Natural killer cell (primary cell): ENCODE measurements around the gene KIF1A. TPM values are rescaled to one million over a fixed set of nuclear protein-coding genes. Genes with fewer than 3 reads are reported as not detected.

Experiments used
- ATAC-seq, 3 donors: fragments of 150-1000 bp in 2 of 3; fragments of 200-7000 bp in 1 of 3; cut with Tn5 transposase; 1 replicate in 1 of 3; 2 replicates in 2 of 3; pipeline ENCODE4 v1.10.0; 2021; ENCODE audit warnings: mild to moderate bottlenecking in 2 of 3, moderate library complexity in 2 of 3
- DNase-seq, 2 donors: peaks; one replicate each; pipeline versions ENCODE4 v3.0.0 to v3.0.0-alpha.2; 2013 to 2021; ENCODE audit warnings: mixed read lengths in 1 of 2
- H3K27ac ChIP-seq: one replicate; pipeline ENCODE4 v1.5.1; 2013; ENCODE audit warnings: mild to moderate bottlenecking, low read length
- H3K27me3 ChIP-seq: one replicate; pipeline ENCODE4 v1.6.1; 2013; ENCODE audit warnings: low read length; ENCODE audit not compliant: control insufficient read depth, insufficient read depth
- H3K36me3 ChIP-seq: one replicate; pipeline ENCODE4 v1.6.1; 2013; ENCODE audit warnings: low read length; ENCODE audit not compliant: control insufficient read depth, insufficient read depth
- H3K4me1 ChIP-seq: one replicate; pipeline ENCODE4 v1.6.1; 2013; ENCODE audit warnings: low read length; ENCODE audit not compliant: control insufficient read depth, insufficient read depth
- H3K4me3 ChIP-seq: one replicate; pipeline ENCODE4 v1.5.1; 2013; ENCODE audit warnings: low read length
- H3K9me3 ChIP-seq: one replicate; pipeline ENCODE4 v1.6.1; 2013; ENCODE audit warnings: low read length; ENCODE audit not compliant: control insufficient read depth, insufficient read depth
- H3K27ac Mint-ChIP-seq, 2 donors: one replicate each; pipeline ENCODE4 v1.8.0; 2022; ENCODE audit warnings: mild to moderate bottlenecking in 2 of 2, mixed read lengths in 2 of 2, moderate library complexity in 1 of 2
- H3K27me3 Mint-ChIP-seq, 2 donors: one replicate each; pipeline ENCODE4 v1.8.0; 2022; ENCODE audit warnings: low read depth in 2 of 2, mixed read lengths in 2 of 2
- H3K36me3 Mint-ChIP-seq: one replicate; pipeline ENCODE4 v1.8.0; 2022; ENCODE audit warnings: mixed read lengths
- H3K4me1 Mint-ChIP-seq, 2 donors: one replicate each; pipeline ENCODE4 v1.8.0; 2022; ENCODE audit warnings: mixed read lengths in 2 of 2
- H3K4me3 Mint-ChIP-seq: one replicate; pipeline ENCODE4 v1.8.0; 2022; ENCODE audit warnings: mild to moderate bottlenecking, moderate library complexity, mixed read lengths
- H3K9me3 Mint-ChIP-seq, 2 donors: one replicate each; pipeline ENCODE4 v1.8.0; 2022; ENCODE audit warnings: mixed read lengths in 2 of 2
- CTCF ChIP-seq: fragments of 200-600 bp; IDR thresholded peaks from one replicate; pipeline ENCODE4 v1.8.0; 2022; ENCODE audit warnings: antibody characterized with exemption
- WGBS: methylation state at CpG from one replicate; pipeline ENCODE4 v1.1.7; 2013; ENCODE audit warnings: missing lambda C conversion rate; ENCODE audit not compliant: insufficient coverage; 5-methylcytosine and 5-hydroxymethylcytosine counted together
- intact Hi-C: fragments of 100-400 bp; cut with micrococcal nuclease; formaldehyde crosslinking; loops from one replicate; pipeline ENCODE4 v1.14.2; 2022
- total RNA-seq, 4 donors: library from RNA; stranded (reverse); fragments of 120-200 nt in 1 of 4; gene quantifications; one replicate each; pipeline versions ENCODE4 v1.2.3 to v1.2.4, GENCODE V29; 2013 to 2022

KIF1A gene
- total RNA-seq, 3 donors from 2014 or later (not counting 1 experiment from before 2014, with no cell fraction given): 0.09 TPM; not detected in 2

- Histone ChIP-seq H3K27me3 (peaks cover 11% of the 10 kb centered on the region), H3K4me3 (no peak overlapping the region), H3K27ac (peak overlapping the region; percentile 25), H3K9me3 (no peaks in the 10 kb centered on the region), H3K36me3 (no peaks in the 10 kb centered on the region), H3K4me1 (peaks cover 14% of the 10 kb centered on the region)
- WGBS: 83% methylated on average over 13 of the region's 13 CpGs
- intact Hi-C loops: loop anchor here (1.0 kb wide), 1 partner anchor 272 kb away; no protein-coding TSS in a partner anchor
- ATAC-seq: no peak
- no peak for TF ChIP-seq CTCF
- DNase-seq: no peak
- Mint-ChIP-seq H3K4me3 (no peak overlapping the region), H3K27me3 (peaks cover 7 to 16% of the 10 kb centered on the region in 2 donors), H3K27ac (peak overlapping the region; percentile 76 to 90), H3K36me3 (no peaks in the 10 kb centered on the region), H3K4me1 (peaks cover 5 to 11% of the 10 kb centered on the region in 2 donors), H3K9me3 (no peaks in the 10 kb centered on the region)
These were observed 13.0 kb upstream of the KIF1A start for GRCh38 chr2:240832921-240833494.

- H3K4me1 ChIP-seq: peaks cover 14% of the 10 kb centered on the region
- H3K27ac ChIP-seq: peak overlapping the region; percentile 25
- WGBS: 1% methylated on average over 54 of the region's 54 CpGs
- peaks cover 5 to 11% of the 10 kb centered on the region in 2 donors for H3K4me1 Mint-ChIP-seq
- peak overlapping the region; percentile 76 to 90 for H3K27ac Mint-ChIP-seq
- ATAC-seq (peak; percentile 92 to 96 (median 93)), DNase-seq (peak; percentile 95 to 99)
- intact Hi-C loops: loop anchor here (1.0 kb wide), 1 partner anchor 271 kb away; no protein-coding TSS in a partner anchor
- H3K4me3 Mint-ChIP-seq: peak overlapping the region; percentile 49
- no peaks in the 10 kb centered on the region for H3K9me3 ChIP-seq
- TF ChIP-seq CTCF: no peak
- H3K9me3 Mint-ChIP-seq: no peaks in the 10 kb centered on the region
- no peaks in the 10 kb centered on the region for H3K36me3 ChIP-seq
- peaks cover 19% of the 10 kb centered on the region for H3K27me3 ChIP-seq
- H3K4me3 ChIP-seq: peak overlapping the region; percentile 3
- H3K36me3 Mint-ChIP-seq: no peaks in the 10 kb centered on the region
- H3K27me3 Mint-ChIP-seq: peaks cover 11 to 24% of the 10 kb centered on the region in 2 donors
These were observed 12.2 kb upstream of the KIF1A start for GRCh38 chr2:240832205-240832727.

GRCh38 chr2:240831594-240832204 is 11.7 kb upstream of the KIF1A start:
- Histone ChIP-seq H3K9me3 (no peaks in the 10 kb centered on the region), H3K27ac (no peak overlapping the region), H3K27me3 (peaks cover 19% of the 10 kb centered on the region), H3K4me1 (peaks cover 14% of the 10 kb centered on the region), H3K4me3 (peak overlapping the region; percentile 3), H3K36me3 (no peaks in the 10 kb centered on the region)
- 9% methylated on average over 27 of the region's 27 CpGs for WGBS
- Mint-ChIP-seq H3K4me3 (peak overlapping the region; percentile 72), H3K27me3 (peaks cover 13 to 29% of the 10 kb centered on the region in 2 donors), H3K36me3 (no peaks in the 10 kb centered on the region), H3K9me3 (no peaks in the 10 kb centered on the region), H3K4me1 (peaks cover 5 to 11% of the 10 kb centered on the region in 2 donors), H3K27ac (no peak overlapping the region)
- ATAC-seq (no peak), DNase-seq (no peak)
- TF ChIP-seq CTCF: no peak
- intact Hi-C loops: loop anchor here (1.0 kb wide), 1 partner anchor 270 kb away; no protein-coding TSS in a partner anchor
